ENCODE results near the gene MRRF. TPM values are rescaled to one million over a fixed set of nuclear protein-coding genes. Genes with fewer than 3 reads are reported as not detected.

MRRF gene, protein sequence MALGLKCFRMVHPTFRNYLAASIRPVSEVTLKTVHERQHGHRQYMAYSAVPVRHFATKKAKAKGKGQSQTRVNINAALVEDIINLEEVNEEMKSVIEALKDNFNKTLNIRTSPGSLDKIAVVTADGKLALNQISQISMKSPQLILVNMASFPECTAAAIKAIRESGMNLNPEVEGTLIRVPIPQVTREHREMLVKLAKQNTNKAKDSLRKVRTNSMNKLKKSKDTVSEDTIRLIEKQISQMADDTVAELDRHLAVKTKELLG
- 17.2 and 29.2 TPM in 2 replicates for total RNA-seq (ENCODE audit: low replicate concordance)

DNA sequence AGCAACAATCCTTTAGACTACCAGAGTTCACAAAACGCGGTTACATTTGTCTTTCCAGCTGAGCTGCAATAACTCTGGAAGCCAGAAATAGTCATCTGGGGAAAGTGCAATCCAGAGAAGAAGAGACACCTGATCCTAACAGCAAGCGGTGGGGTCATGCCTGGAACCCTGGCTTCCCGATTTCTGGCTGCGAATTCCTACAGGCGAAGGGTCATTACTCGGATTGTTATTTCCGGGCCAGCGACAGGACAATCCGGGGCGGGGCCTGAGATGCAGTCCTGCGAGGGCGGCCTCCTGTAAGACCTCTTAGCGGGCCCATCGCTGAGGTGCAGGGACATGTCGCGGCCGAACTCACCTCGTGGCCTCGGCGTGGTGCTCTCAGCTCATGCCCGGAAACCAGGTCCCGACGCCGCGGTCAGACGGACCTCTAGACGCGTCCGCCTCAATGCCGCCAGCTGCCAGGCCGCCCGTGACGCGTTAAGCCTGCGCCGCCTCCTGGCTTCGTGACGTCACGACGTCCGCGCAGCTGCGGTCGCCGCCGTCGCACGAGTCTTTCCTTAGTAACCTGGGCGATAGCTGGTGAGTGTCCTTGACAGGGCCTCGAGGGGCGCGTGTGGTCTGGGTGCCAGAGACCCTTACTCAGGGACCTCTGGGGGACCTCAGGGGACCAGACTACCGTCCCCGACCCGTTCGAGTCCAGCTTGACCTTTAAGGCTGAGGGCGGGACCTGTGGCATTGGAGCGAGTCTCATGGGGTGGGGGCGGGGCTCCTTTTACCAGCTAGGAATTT lies at the start of gene MRRF, which contains the start of gene RBM18:
MRRF (plus strand) TSS at position 523 of the 789 bp plus-strand sequence. CDS start 6,010 bp downstream, outside the sequence.
RBM18 (minus strand) TSS at position 481 of the 789 bp plus-strand sequence. CDS start 3,348 bp downstream, outside the sequence.

GRCh38 chr9:122228568-122229484 lies 35.9 kb upstream of the MRRF start, which contains the start of gene LHX6:
Gene LHX6 (minus strand): TSS chr9:122228957. CDS start chr9:122228740, 217 bp downstream.

DNA sequence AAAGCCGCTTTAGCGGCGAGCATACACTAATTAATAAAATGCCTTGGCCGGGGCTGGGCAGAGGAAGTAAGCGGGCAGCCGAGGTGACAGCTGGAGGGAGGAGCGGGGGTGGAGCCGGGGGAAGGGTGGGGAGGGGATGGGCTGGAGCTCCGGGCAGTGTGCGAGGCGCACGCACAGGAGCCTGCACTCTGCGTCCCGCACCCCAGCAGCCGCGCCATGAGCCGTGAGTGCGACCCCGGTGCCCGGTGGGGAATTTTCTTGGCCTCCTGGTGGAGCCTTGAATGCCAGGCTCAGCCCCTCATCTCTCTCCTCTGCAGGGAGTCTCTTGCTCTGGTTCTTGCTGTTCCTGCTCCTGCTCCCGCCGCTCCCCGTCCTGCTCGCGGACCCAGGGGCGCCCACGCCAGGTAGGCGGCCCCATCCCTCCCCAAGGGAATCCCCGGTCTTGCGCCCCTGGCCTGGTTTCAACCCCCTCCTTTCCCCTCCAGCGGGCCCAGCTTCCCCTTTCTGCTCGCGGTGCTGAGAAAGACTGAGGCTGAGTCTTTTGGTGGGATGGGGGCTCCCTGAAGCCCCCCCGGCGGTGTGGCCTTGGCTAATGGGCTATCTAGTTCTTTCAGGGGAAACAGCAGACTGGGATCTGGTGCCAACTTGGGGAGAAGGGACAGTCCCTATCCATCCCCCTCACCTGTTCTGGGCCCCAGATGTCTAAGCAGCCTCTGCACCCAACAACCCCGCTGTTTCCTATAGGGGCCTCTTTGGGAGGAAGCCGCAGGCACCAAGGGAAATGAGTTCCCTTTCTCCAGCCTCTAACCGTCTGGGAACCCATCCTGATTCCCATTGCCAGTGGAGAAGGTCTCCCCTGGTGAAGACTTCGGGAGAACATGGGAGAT lies 106.4 kb downstream of the MRRF start, which contains the start of gene PTGS1:
PTGS1 (plus strand) TSS at position 156 of the 887 bp plus-strand sequence; CDS start at position 217, 61 bp downstream.

Other genes with a start within 250 kb of the MRRF start
- 2.9 and 3.1 TPM in 2 replicates for gene TTLL11, start 171.6 kb upstream of the MRRF start, total RNA-seq (ENCODE audit: low replicate concordance)
- gene NDUFA8, start 105.1 kb upstream of the MRRF start, total RNA-seq (ENCODE audit: low replicate concordance) = 27.5 and 45.0 TPM in 2 replicates
- gene MORN5, start 105.0 kb upstream of the MRRF start, total RNA-seq (ENCODE audit: low replicate concordance) = 0.15 TPM in 1 of 2 replicates, not detected in the other
- gene LHX6, start 35.9 kb upstream of the MRRF start, total RNA-seq (ENCODE audit: low replicate concordance) = 0.12 TPM in 1 of 2 replicates, not detected in the other
- 6.8 and 9.1 TPM in 2 replicates for gene RBM18, start within 50 bp of the MRRF start, total RNA-seq (ENCODE audit: low replicate concordance)
- 27.1 and 116 TPM in 2 replicates for gene PTGS1, start 106.1 kb downstream of the MRRF start, total RNA-seq (ENCODE audit: low replicate concordance)
- gene OR1J1, start 213.0 kb downstream of the MRRF start, total RNA-seq (ENCODE audit: low replicate concordance) = not detected in 2 replicates
- 0.30 and 1.2 TPM in 2 replicates for gene OR1J2, start 245.9 kb downstream of the MRRF start, total RNA-seq (ENCODE audit: low replicate concordance)

Data from smooth muscle cell of the coronary artery (primary cell).